ENCODE measurements around the gene ZBTB47. TPM values are rescaled to one million over a fixed set of nuclear protein-coding genes. Genes with fewer than 3 reads are reported as not detected.

ZBTB47 gene
- total RNA-seq, 4 donors from 2014 or later: 41.5 to 67.6 (median 50.3) TPM

DNA sequence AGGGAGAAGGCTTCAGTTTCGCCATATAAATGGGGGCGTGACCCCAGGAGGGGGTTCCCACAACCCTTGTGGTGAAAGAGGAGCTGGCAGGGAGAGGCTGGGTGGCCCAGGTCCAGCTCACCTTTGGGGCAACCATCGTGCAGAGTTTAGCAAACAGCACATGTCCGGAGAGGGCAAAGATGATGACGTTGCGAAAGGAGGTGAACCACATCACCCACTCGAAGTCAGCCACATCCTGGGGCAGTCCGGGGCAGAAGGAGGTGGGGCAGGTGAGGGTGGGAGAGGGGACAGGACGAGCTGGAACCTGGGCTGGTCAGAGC is 45.4 kb downstream of the ZBTB47 start:
- ATAC-seq (ENCODE audit: low FRiP score): peak; percentile 13
- no peak for DNase-seq (ENCODE audit: low spot score)
- TF ChIP-seq, protein P1, sequence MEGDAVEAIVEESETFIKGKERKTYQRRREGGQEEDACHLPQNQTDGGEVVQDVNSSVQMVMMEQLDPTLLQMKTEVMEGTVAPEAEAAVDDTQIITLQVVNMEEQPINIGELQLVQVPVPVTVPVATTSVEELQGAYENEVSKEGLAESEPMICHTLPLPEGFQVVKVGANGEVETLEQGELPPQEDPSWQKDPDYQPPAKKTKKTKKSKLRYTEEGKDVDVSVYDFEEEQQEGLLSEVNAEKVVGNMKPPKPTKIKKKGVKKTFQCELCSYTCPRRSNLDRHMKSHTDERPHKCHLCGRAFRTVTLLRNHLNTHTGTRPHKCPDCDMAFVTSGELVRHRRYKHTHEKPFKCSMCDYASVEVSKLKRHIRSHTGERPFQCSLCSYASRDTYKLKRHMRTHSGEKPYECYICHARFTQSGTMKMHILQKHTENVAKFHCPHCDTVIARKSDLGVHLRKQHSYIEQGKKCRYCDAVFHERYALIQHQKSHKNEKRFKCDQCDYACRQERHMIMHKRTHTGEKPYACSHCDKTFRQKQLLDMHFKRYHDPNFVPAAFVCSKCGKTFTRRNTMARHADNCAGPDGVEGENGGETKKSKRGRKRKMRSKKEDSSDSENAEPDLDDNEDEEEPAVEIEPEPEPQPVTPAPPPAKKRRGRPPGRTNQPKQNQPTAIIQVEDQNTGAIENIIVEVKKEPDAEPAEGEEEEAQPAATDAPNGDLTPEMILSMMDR (IDR thresholded peaks at IDR 0.05): no peak

DNA sequence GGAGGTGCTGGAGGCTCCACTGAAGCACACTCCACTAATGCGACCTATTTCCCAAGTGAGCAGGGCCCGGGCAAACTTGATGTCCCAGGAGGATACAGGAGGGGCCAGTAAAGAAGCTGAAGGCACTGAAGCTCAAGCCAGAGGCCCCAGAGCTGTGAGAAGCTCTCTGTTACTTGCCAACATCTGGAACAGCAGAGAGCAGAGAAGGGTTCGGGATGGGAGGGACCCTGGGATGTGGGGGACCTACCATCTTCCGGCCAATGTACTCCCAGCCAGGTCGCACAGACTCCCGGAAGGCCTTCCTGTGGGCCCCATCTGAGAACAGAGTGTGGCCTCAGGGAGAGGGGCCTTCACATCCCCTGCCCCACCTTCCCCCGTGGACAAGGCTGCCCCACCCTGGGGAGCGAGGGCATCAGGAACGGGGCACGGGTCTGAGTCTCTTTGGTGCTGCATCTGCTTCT is 46.0 kb downstream of the ZBTB47 start:
- ATAC-seq (ENCODE audit: low FRiP score) (no peak), DNase-seq (ENCODE audit: low spot score) (no peak)
- TF ChIP-seq, protein P1 (IDR thresholded peaks at IDR 0.05): no peak

DNA sequence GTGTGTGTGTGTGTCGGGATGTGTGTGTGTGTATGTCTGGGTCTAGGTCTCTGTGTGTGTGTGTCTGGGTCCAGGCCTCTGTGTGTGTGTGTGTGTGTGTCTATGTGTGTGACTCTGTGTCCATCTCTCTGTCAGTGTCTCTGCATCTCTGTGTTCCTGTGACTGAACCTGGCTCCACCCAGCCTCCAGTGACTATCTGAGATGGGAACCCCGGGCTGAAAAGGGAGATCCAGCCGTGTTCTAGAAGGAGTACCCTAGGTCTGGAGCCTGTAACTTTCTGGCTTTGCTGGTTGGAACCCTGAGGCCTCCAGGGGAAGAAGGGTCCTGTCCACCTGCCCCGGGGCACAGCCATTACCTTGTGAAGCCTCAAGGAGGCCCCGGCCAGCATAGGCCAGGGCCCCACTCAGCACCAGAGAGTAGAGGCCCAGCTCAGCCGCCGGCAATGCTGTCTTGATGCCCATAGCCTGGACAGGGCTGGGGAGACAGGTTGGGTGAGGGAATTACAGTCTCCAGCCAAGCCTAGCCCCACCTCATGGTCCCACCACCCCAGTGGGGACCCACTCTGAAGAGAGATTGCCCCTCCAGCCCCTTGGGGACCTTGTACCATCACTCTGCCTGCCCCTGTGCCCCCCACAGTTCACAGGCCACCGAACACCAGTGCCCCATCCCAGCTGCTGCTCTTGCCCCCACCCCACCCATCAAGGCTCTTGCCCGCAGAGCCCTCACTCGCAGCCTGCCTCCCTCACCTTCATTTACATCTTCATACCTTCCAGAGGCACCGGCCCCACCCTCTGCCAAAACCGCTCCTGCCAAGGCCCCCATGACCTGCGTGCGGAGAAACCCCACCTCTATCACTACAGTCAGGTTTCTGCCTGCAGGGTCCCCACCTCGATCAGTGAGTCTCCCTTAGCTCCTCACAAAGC is 47.1 kb downstream of the ZBTB47 start:
- DNase-seq (ENCODE audit: low spot score) (peak; percentile 12), ATAC-seq (ENCODE audit: low FRiP score) (no peak)

DNA sequence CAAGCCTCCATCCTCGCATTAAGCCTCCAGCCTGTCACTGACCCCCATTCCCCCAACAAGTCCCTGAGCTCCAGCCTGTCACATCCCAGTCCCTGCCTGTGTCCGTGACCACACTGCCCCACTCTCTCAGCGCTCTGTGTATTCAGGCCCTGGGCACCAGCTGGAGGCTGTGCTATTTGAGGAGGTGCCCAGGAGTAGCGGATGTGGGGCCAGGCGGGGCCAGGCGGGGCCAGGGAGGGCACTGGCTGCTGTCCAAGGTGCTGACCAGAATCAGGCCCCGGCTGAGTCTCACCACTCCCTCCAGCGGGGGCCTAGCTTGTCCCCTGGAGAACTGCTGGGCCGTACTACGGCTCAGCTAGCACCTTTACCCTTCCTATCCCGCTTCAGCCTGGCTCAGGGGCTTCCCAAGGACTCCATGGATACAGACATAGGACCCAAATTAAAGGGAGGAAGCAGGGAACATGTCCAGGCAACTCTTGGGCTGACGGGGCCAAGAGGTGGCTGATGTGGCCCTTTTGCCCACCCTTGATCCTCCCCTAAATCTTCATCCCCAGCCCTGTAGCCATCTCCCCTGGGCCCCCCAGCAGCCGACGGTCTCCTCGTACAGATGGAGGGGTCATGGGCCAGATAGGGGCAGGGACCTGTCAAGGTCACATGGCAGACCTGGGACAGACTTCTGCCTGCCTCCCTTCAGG is 48.0 kb downstream of the ZBTB47 start:
- ATAC-seq (ENCODE audit: low FRiP score) (no peak), DNase-seq (ENCODE audit: low spot score) (no peak)

More for the DNA sequence above, 47.1 kb downstream of the ZBTB47 start:
- TF ChIP-seq, protein P1 (IDR thresholded peaks at IDR 0.05): no peak

DNA sequence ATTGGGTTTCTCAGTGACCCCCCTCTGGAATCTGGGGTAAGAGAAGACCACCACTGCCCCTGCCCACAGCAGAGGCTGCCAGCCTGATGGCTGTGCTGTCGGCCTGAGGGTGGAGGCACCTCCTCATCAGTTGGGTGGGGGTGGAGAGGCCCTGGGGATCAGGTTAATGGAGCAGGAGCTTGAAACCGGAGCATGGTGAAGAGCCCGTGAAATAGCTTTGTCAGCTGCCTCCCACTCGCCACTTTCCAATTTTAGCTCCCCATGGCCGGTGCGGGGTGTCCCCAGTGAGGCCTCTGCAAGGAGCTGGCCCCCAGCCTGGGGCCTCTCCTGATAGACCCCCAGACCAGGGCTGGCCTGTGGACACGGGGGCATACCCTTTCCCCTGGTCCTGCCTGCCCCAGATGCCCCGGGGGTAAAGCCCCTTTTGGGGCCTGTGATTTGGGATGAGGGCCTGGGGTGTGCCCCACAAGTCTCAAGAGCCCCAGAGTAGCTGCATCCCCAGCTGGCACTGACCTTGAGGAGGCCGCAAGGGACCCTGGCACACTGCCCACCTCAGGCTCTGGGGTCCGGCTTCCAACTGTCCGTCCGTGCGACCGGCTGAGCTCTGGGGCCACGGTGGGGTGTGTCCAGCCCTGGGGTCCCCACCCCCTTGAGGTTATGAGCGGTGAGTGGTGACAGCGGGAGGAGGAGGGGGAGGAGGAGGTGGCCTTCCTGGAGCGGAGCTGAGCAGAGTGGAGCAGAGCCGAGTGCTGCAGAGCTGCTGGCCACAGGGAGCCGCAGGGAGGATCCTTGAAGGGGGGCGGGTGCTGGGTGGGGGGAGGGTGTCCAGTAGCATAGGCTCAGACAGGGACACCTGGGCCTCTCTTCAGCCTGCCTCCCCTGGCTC is 48.8 kb downstream of the ZBTB47 start, which contains the start of gene HHATL:
TSS of gene HHATL (minus strand) at position 733 of the 886 bp plus-strand sequence. CDS start 1,972 bp downstream, outside the sequence.
- ATAC-seq (ENCODE audit: low FRiP score): no peak
- peak; percentile 1 for DNase-seq (ENCODE audit: low spot score)
- TF ChIP-seq, protein P1 (IDR thresholded peaks at IDR 0.05): no peak

More for the DNA sequence above, 48.0 kb downstream of the ZBTB47 start:
- TF ChIP-seq, protein P1 (IDR thresholded peaks at IDR 0.05): no peak

DNA sequence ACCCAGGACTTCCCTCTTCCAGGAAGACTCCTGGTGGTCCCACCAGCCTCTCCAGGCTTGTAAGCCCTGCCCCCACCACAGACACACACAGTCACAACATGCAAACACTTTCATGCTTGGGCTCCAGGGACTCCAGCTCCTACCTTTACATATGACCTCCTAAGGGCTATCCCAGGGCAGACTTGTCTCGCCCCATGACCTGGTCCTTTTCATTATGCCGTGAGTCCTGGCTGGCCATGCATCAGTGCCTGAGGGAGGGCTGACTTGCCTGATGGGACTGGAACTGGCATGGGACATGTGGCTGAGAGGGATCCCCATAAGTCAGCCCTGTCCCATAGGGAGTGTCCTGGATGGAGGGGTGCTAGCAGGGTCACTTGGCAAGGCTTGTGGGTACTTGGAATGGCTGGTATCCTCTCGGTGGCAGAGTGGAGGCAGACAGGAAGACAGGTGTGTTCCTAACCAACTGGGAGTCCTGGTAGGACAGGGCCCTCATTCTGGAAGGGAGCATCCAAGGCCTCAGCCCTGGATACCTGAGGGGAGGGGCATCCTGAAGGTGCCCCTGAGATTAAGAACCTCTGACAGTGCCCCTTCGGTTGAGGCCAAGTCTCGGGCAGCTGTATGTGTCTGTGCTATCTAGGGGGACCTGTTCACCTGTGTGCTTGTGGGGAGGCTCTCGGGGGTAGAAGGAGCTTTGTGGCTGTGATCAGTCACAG is 49.6 kb downstream of the ZBTB47 start:
- ATAC-seq (ENCODE audit: low FRiP score) (no peak), DNase-seq (ENCODE audit: low spot score) (peak; percentile 2)
- TF ChIP-seq, protein P1 (IDR thresholded peaks at IDR 0.05): no peak
